Gastrocnemius medialis (tissue), 4 donors: Measurements from ENCODE around the gene TANC1.

Experiments used
- CTCF ChIP-seq, 5 experiments: fragments of 450-650 bp in 3 of 5; fragments of 200-600 bp in 2 of 5; sonication (generic) in 2 of 5; IDR thresholded peaks in 4 of 5; conservative IDR thresholded peaks in 1 of 5; 1 replicate in 4 of 5; 2 replicates in 1 of 5; pipeline ENCODE4 v1.5.1; 2016 to 2019; ENCODE audit warnings: antibody characterized with exemption in 5 of 5, mild to moderate bottlenecking in 3 of 5, moderate library complexity in 3 of 5
- POLR2A ChIP-seq, 2 donors: fragments of 450-650 bp; IDR thresholded peaks; one replicate each; pipeline ENCODE4 v1.6.1; 2017; ENCODE audit warnings: antibody characterized with exemption in 2 of 2, mild to moderate bottlenecking in 2 of 2, moderate library complexity in 2 of 2

- no peak for TF ChIP-seq POLR2A (IDR thresholded peaks at IDR 0.05)
- no peak for TF ChIP-seq CTCF (IDR thresholded peaks at IDR 0.05 in 4 of 5, conservative IDR thresholded peaks at IDR 0.05 in 1 of 5)
Observed at GRCh38 chr2:159270744-159271379, 302.4 kb downstream of the TANC1 start.
